ENCODE measurements around the gene PITX3. TPM values are rescaled to one million over a fixed set of nuclear protein-coding genes. Genes with fewer than 3 reads are reported as not detected.
A peak's percentile ranks its signal among the peaks of the same experiment; 100 is the strongest.
"Not testable (repeated sequence)": the region's sequence is repeated elsewhere in the genome, so short reads cannot be mapped to it uniquely, and the experiment has no call there.

Gene PITX3
- total and polyA plus RNA-seq, 3 experiments from 2014 or later = not detected

GRCh38 chr10:102202386-102202785 is 38.9 kb downstream of the PITX3 start:
- no peak overlapping the region for H3K4me3 ChIP-seq (ENCODE audit: low read length)
- no peaks in the 10 kb centered on the region for H3K27me3 ChIP-seq (ENCODE audit: insufficient read depth, low read length, poor library complexity, severe bottlenecking)
- H3K9me3 ChIP-seq (ENCODE audit: low read length) = no peaks in the 10 kb centered on the region
- no peak for DNase-seq
- Mint-ChIP-seq H3K9me3 (peaks cover 0 to 9% (median 2%) of the 10 kb centered on the region in 5 donors), H3K4me1 (no peaks in the 10 kb centered on the region), H3K36me3 (peaks cover 0 to 8% (median 0%) of the 10 kb centered on the region in 3 donors), H3K4me3 (no peak overlapping the region), H3K27me3 (peaks cover 2 to 21% of the 10 kb centered on the region in 2 donors), H3K27ac (no peak overlapping the region)
- ChIA-PET POLR2A (no interaction called here), CTCF (no interaction called here)
- no peaks in the 10 kb centered on the region for H3K36me3 ChIP-seq (ENCODE audit: insufficient read depth, low read length)
- H3K4me1 ChIP-seq (ENCODE audit: insufficient read depth, low read length) = no peaks in the 10 kb centered on the region
- no peak overlapping the region for H3K27ac ChIP-seq (ENCODE audit: low read depth, low read length)

GRCh38 chr10:102200751-102201640 is 40.3 kb downstream of the PITX3 start:
- Mint-ChIP-seq H3K27me3 (peaks cover 2 to 26% of the 10 kb centered on the region in 2 donors), H3K4me3 (no peak overlapping the region), H3K27ac (no peak overlapping the region), H3K9me3 (peaks cover 0 to 9% (median 2%) of the 10 kb centered on the region in 5 donors), H3K4me1 (no peaks in the 10 kb centered on the region), H3K36me3 (peaks cover 0 to 8% (median 0%) of the 10 kb centered on the region in 3 donors)
- H3K36me3 ChIP-seq (ENCODE audit: insufficient read depth, low read length) = no peaks in the 10 kb centered on the region
- ChIA-PET CTCF (interaction anchor here (1.4 to 2.4 kb wide), 2 partner anchors 13 to 30 kb away, joined by 4 to 10 read pairs; no protein-coding TSS in a partner anchor), POLR2A (no interaction called here)
- H3K9me3 ChIP-seq (ENCODE audit: low read length) = no peaks in the 10 kb centered on the region
- no peak overlapping the region for H3K27ac ChIP-seq (ENCODE audit: low read depth, low read length)
- H3K4me3 ChIP-seq (ENCODE audit: low read length) = no peak overlapping the region
- DNase-seq = no peak
- H3K4me1 ChIP-seq (ENCODE audit: insufficient read depth, low read length) = no peaks in the 10 kb centered on the region
- no peaks in the 10 kb centered on the region for H3K27me3 ChIP-seq (ENCODE audit: insufficient read depth, low read length, poor library complexity, severe bottlenecking)

- H3K36me3 ChIP-seq (ENCODE audit: insufficient read depth, low read length) = no peaks in the 10 kb centered on the region
- no peaks in the 10 kb centered on the region for H3K4me1 Mint-ChIP-seq
- H3K27ac Mint-ChIP-seq = no peak overlapping the region
- ChIA-PET POLR2A (no interaction called here), CTCF (no interaction called here)
- DNase-seq = no peak
- H3K4me3 Mint-ChIP-seq = no peak overlapping the region
- no peak overlapping the region for H3K27ac ChIP-seq (ENCODE audit: low read depth, low read length)
- no peaks in the 10 kb centered on the region for H3K9me3 Mint-ChIP-seq
- peaks cover 0 to under 1% (median 0%) of the 10 kb centered on the region in 3 donors for H3K36me3 Mint-ChIP-seq
- no peaks in the 10 kb centered on the region for H3K27me3 ChIP-seq (ENCODE audit: insufficient read depth, low read length, poor library complexity, severe bottlenecking)
- H3K27me3 Mint-ChIP-seq = peaks cover 2 to 25% of the 10 kb centered on the region in 2 donors
- no peaks in the 10 kb centered on the region for H3K4me1 ChIP-seq (ENCODE audit: insufficient read depth, low read length)
- no peak overlapping the region for H3K4me3 ChIP-seq (ENCODE audit: low read length)
- H3K9me3 ChIP-seq (ENCODE audit: low read length) = no peaks in the 10 kb centered on the region
Observed at GRCh38 chr10:102198027-102198426, 43.3 kb downstream of the PITX3 start.

- CTCF ChIA-PET = no interaction called here
- H3K27ac Mint-ChIP-seq = no peak overlapping the region
- H3K27me3 Mint-ChIP-seq = peaks cover 2 to 16% of the 10 kb centered on the region in 2 donors
Observed at GRCh38 chr10:102196893-102197292, 44.4 kb downstream of the PITX3 start.

GRCh38 chr10:102195296-102195870 is 45.9 kb downstream of the PITX3 start:
- POLR2A ChIA-PET = no interaction called here
- no peak overlapping the region for H3K27ac Mint-ChIP-seq
- CTCF ChIA-PET = no interaction called here

More at GRCh38 chr10:102196893-102197292, 44.4 kb downstream of the PITX3 start:
- Histone ChIP-seq H3K27ac (ENCODE audit: low read depth, low read length) (no peak overlapping the region), H3K4me1 (ENCODE audit: insufficient read depth, low read length) (no peaks in the 10 kb centered on the region), H3K4me3 (ENCODE audit: low read length) (no peak overlapping the region), H3K36me3 (ENCODE audit: insufficient read depth, low read length) (no peaks in the 10 kb centered on the region), H3K9me3 (ENCODE audit: low read length) (no peaks in the 10 kb centered on the region), H3K27me3 (ENCODE audit: insufficient read depth, low read length, poor library complexity, severe bottlenecking) (no peaks in the 10 kb centered on the region)
- POLR2A ChIA-PET = no interaction called here
- Mint-ChIP-seq H3K4me3 (no peak overlapping the region), H3K4me1 (no peaks in the 10 kb centered on the region), H3K36me3 (peaks cover 0 to 2% (median 0%) of the 10 kb centered on the region in 3 donors), H3K9me3 (peaks cover 0 to 1% (median 0%) of the 10 kb centered on the region in 5 donors)
- DNase-seq = no peak

GRCh38 chr10:102191956-102192355 is 49.4 kb downstream of the PITX3 start:
- Mint-ChIP-seq H3K4me3 (no peak overlapping the region), H3K4me1 (peaks cover 10 to 14% (median 13%) of the 10 kb centered on the region in 3 donors), H3K27me3 (peaks cover 0 to 2% of the 10 kb centered on the region in 2 donors), H3K9me3 (peaks cover 0 to 2% (median 0%) of the 10 kb centered on the region in 5 donors), H3K36me3 (peaks cover 0 to 9% (median 0%) of the 10 kb centered on the region in 3 donors), H3K27ac (no peak overlapping the region)
- DNase-seq = no peak
- H3K9me3 ChIP-seq (ENCODE audit: low read length) = no peaks in the 10 kb centered on the region
- ChIA-PET POLR2A (no interaction called here), CTCF (no interaction called here)
- no peak overlapping the region for H3K4me3 ChIP-seq (ENCODE audit: low read length)
- no peaks in the 10 kb centered on the region for H3K36me3 ChIP-seq (ENCODE audit: insufficient read depth, low read length)
- no peaks in the 10 kb centered on the region for H3K27me3 ChIP-seq (ENCODE audit: insufficient read depth, low read length, poor library complexity, severe bottlenecking)
- H3K27ac ChIP-seq (ENCODE audit: low read depth, low read length) = no peak overlapping the region
- H3K4me1 ChIP-seq (ENCODE audit: insufficient read depth, low read length) = peaks cover 17% of the 10 kb centered on the region

More at GRCh38 chr10:102195296-102195870, 45.9 kb downstream of the PITX3 start:
- no peak overlapping the region for H3K4me3 Mint-ChIP-seq
- Histone ChIP-seq H3K27me3 (ENCODE audit: insufficient read depth, low read length, poor library complexity, severe bottlenecking) (no peaks in the 10 kb centered on the region), H3K36me3 (ENCODE audit: insufficient read depth, low read length) (no peaks in the 10 kb centered on the region), H3K9me3 (ENCODE audit: low read length) (no peaks in the 10 kb centered on the region), H3K4me1 (ENCODE audit: insufficient read depth, low read length) (no peaks in the 10 kb centered on the region), H3K27ac (ENCODE audit: low read depth, low read length) (no peak overlapping the region), H3K4me3 (ENCODE audit: low read length) (no peak overlapping the region)
- peaks cover 2 to 9% of the 10 kb centered on the region in 2 donors for H3K27me3 Mint-ChIP-seq
- no peaks in the 10 kb centered on the region for H3K4me1 Mint-ChIP-seq
- DNase-seq = no peak
- peaks cover 0 to 9% (median 0%) of the 10 kb centered on the region in 3 donors for H3K36me3 Mint-ChIP-seq
- peaks cover 0 to 2% (median 0%) of the 10 kb centered on the region in 5 donors for H3K9me3 Mint-ChIP-seq

GRCh38 chr10:102188941-102189898 is 52.1 kb downstream of the PITX3 start:
- H3K36me3 Mint-ChIP-seq; H3K9me3 ChIP-seq (ENCODE audit: low read length); H3K27me3 Mint-ChIP-seq; H3K27me3 ChIP-seq (ENCODE audit: insufficient read depth, low read length, poor library complexity, severe bottlenecking); H3K36me3 ChIP-seq (ENCODE audit: insufficient read depth, low read length); H3K27ac ChIP-seq (ENCODE audit: low read depth, low read length); H3K9me3 Mint-ChIP-seq: not testable (repeated sequence)
- Histone ChIP-seq H3K4me1 (ENCODE audit: insufficient read depth, low read length) (peaks cover 17% of the 10 kb centered on the region), H3K4me3 (ENCODE audit: low read length) (peak overlapping the region; percentile 6)
- DNase-seq = peak in 1 of 5 donors; percentile 6
- peak overlapping the region; percentile 4 to 76 (median 69) for H3K4me3 Mint-ChIP-seq
- peak overlapping the region; percentile 32 to 88 (median 85) for H3K27ac Mint-ChIP-seq
- CTCF ChIA-PET = interaction anchor here (1.7 kb wide), 1 partner anchor 41 kb away, joined by 7 read pairs; no protein-coding TSS in a partner anchor
- peaks cover 10 to 14% (median 13%) of the 10 kb centered on the region in 3 donors for H3K4me1 Mint-ChIP-seq
- POLR2A ChIA-PET = interaction anchor here (0.6 kb wide), 2 partner anchors 223 to 1221 kb away, joined by 3 read pairs; no protein-coding TSS in a partner anchor

All from CD8-positive, alpha-beta memory T cell (primary cell).